ENCODE measurements around the gene ENOSF1.

The ENOSF1 gene

DNA sequence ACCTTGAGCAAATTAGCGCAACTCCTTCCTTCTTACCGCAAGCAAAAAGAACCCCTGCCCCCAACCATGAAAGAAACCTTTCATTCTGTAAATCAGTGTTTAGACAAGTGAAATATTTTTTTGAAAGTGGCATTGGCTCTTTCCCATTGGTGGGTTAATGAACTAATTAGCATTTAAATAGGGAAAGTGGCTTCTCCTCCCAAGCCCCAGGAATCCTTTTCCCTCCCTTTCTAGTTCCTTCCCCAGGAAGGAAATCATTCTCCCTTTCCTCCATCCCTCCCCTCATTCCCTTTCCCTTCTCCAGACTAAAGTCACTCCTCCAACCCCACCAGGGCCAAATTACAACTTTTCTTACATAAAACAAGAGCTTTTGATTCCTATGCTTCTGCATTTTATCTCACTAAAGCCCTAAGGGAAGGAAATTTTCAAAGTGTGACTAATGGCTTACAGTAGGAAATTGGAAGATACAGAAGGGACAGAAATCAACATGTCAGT is 77.8 kb downstream of the ENOSF1 start:
- no peak for DNase-seq (ENCODE audit: low spot score)

DNA sequence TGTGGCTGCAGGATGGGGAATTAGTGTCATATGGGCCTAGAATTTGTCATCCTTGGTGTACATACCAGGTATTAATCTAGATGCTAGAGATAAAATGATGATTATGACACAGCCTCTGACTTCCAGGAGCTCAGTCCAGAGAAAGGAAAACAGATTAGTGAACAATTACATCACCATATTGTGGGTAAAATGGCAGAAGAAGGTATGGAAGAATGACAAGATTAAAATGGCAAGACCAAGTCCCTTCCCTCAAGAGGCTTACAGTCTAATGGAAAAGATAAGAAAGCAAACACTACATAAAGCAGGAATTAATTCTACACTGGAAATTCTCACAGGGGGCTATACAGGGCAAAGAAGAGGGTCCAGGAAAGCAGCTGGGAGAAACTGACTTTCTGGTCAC is 80.9 kb downstream of the ENOSF1 start:
- no peak for DNase-seq (ENCODE audit: low spot score)

DNA sequence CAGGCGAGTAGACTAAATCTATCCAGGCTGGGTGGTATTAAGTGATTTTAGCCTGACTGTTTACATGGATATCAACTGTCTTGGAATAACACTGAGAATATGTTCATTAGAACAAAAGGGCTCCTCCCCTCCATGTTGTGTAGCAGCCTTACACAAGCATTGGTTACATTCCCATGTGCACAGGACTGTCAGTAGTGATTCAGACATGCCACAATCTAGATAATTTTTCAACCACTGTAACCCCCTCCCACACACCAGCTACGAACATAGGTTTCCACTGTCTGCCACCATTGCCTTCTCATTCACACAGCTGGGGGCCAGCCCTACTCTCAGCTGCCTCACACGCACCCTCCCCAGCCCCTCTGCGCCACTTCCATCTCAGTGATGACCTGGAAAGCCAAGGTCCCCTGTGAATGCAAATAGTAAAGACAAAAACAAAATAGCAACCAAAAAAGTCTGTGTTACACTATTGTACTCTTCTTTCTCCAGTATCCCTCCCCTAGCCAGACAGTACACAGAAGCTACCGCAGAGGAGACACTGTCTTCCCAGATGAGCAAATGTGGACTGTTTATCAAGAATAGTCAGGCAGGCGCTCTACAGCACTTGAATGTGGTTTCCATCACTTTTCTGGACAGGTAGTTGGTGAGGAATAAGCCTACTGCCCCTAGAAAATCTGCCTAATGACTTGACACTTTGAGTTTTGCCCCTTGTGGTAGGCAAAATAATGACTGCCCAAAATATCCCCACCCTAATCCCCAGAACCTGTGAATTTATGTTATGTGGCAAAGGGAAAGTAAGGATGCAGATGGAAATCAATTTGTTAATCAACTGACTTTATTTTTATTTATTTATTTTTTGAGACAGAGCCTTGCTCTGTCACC is 82.9 kb downstream of the ENOSF1 start:
- no peak for DNase-seq (ENCODE audit: low spot score)

DNA sequence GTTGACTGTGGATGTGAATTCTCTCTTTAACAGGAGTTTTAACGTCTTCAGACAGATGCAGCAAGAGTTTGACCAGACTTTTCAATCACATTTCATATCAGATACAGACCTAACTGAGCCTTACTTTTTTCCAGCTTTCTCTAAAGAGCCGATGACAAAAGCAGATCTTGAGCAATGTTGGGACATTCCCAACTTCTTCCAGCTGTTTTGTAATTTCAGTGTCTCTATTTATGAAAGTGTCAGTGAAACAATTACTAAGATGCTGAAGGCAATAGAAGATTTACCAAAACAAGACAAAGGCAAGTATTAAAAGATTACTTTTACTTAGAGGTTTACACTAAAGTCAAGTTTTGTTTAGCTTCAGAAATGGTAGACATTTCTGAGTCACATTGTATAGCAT is 85.2 kb downstream of the ENOSF1 start:
- no peak for DNase-seq (ENCODE audit: low spot score)

DNA sequence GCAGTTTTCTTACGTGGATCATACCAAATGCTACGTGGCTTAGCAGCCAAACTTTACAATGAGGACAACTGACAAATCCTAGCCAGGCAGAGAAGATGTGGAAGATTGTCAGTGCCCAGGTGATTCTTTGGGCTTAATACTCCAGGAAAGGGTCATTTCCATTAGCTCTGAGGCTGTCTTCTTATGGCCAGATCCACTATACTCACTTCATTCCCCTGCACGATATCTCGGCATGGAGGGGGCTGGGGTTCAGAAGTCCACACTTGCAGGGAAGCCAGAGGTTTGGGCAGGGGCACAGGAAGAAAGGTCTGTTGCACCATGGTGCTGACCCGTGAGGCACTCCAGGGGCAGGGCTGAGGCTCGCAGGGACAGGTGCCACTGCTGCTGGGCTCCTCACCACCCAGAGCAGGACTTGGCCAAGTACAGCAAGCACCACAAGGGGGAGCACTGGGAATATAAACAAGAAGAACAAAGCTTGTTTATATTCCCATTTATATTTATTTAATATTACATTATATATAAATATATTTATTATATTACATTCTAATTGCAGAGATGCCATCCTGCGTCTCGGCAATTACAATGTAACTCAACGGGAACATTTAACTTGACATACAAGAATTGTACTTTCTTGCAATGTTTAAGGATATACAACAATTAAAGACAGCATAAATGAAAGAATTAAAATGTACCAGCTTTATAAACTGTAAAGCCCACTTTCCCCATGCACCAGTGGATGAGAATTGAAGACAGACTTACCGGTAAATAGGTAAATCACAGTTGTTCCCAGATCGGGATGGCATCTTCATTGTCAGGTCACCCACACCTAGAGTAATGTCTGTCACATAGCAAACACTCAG is 88.4 kb downstream of the ENOSF1 start:
- peak; percentile 39 for DNase-seq (ENCODE audit: low spot score)

DNA sequence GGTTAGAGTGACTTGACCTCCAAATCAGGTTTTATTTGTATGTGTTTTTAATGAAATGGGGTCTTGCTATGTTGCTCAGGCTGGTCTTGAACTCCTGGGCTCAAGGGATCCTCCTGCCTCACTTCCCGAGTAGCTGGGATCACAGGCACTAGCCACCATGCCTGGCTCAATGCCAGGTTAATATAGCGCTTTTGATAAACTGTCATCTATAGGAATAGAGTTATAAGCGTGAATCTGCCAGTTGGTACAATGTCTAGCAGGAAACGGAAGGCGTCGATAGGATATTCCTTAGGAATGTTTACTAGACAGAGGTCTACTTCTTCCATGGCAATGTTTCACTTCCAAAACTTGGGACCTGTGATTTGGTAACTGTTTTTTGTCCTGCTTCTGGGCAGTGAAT is 90.1 kb downstream of the ENOSF1 start:
- DNase-seq (ENCODE audit: low spot score): no peak

DNA sequence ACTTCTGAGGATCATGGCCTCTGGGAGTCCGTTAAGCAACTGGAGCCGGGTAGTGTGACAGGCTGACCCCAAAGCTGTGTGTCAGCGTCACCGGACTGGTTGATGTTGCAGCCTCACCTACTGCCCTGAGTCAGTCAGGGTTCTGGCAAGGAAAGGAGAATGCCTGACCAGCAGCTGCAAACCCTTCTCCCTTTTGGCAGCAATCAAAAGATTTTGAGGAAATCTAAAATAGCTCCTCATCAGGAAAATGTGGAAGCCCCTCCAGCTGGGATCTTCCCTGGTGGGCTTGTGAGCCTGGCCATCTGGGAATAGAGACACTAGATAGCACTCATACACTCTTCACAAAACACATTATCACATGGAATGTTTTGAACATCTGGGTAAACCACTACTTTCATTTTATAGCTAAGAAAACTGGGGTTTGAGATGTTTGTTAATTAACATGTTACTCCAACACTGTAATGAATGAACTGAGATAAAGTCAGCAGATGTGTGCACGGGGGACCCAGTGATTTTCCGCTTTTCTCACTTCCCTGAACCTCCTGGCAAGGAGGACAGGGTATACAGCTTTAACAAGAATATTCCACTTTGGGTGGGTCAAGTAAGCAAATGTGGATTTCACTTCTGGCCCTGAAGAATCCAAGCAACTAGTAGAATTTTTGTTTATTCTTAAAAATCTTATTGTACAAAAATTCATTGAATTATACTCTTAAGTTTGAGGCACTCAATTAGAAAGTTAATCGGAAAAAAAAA is 91.0 kb downstream of the ENOSF1 start:
- DNase-seq (ENCODE audit: low spot score): no peak
